ENCODE measurements around the gene RET.
"Not testable (repeated sequence)": the region's sequence is repeated elsewhere in the genome, so short reads cannot be mapped to it uniquely, and the experiment has no call there.

Gene RET

GRCh38 chr10:43079856-43080255 is 3.0 kb downstream of the RET start:
- DNase-seq: no peak

- DNase-seq: no peak
Measured at GRCh38 chr10:43082087-43082486, 5.2 kb downstream of the RET start.

- DNase-seq: no peak
Measured at GRCh38 chr10:43082746-43083145, 5.9 kb downstream of the RET start.

- no peak for DNase-seq
Measured at GRCh38 chr10:43083764-43084163, 6.9 kb downstream of the RET start.

- no peak for DNase-seq
Measured at GRCh38 chr10:43084812-43085211, 7.9 kb downstream of the RET start.

- DNase-seq: no peak
Measured at GRCh38 chr10:43086321-43086942, 9.6 kb downstream of the RET start.

GRCh38 chr10:43089519-43089918 is 12.7 kb downstream of the RET start:
- no peak for DNase-seq

- no peak for DNase-seq
Measured at GRCh38 chr10:43090188-43090587, 13.3 kb downstream of the RET start.

- no peak for DNase-seq
Measured at GRCh38 chr10:43090664-43091063, 13.8 kb downstream of the RET start.

- DNase-seq: no peak
Measured at GRCh38 chr10:43091846-43092245, 15.0 kb downstream of the RET start.

- no peak for DNase-seq
Measured at GRCh38 chr10:43093423-43094076, 16.7 kb downstream of the RET start.

GRCh38 chr10:43094085-43094484 is 17.2 kb downstream of the RET start:
- DNase-seq: no peak

GRCh38 chr10:43099339-43099738 is 22.5 kb downstream of the RET start:
- not testable (repeated sequence) for DNase-seq

- DNase-seq: no peak
Measured at GRCh38 chr10:43099928-43100327, 23.1 kb downstream of the RET start.

- no peak for DNase-seq
Measured at GRCh38 chr10:43100366-43100765, 23.5 kb downstream of the RET start.

GRCh38 chr10:43102063-43102828 is 25.4 kb downstream of the RET start:
- DNase-seq: no peak

GRCh38 chr10:43105102-43105955 is 28.5 kb downstream of the RET start:
- no peak for DNase-seq

- DNase-seq: no peak
Measured at GRCh38 chr10:43105956-43106229, 29.0 kb downstream of the RET start.

GRCh38 chr10:43106256-43107091 is 29.6 kb downstream of the RET start:
- DNase-seq: no peak

GRCh38 chr10:43108951-43109350 is 32.1 kb downstream of the RET start:
- DNase-seq: no peak

- no peak for DNase-seq
Measured at GRCh38 chr10:43109671-43110249, 32.9 kb downstream of the RET start.

All from NCI-H2081 treated with DMSO at 0.1 percent for 48 hours (cell line).